Bronchial epithelial cell (primary cell): ENCODE data around the gene SARDH. TPM values are rescaled to one million over a fixed set of nuclear protein-coding genes. Genes with fewer than 3 reads are reported as not detected.
A peak's percentile ranks its signal among the peaks of the same experiment; 100 is the strongest.

Experiments
- DNase-seq: peaks from one replicate; pipeline ENCODE4 v3.0.0-alpha.2; 2010; ENCODE audit warnings: low read depth
- FAIRE-seq: peaks from 2 replicates; lab custom pipeline; 2011; peaks lifted over from hg19 to GRCh38; lab: Jason Lieb, UNC
- H3K27me3 ChIP-seq: 2 replicates; pipeline ENCODE4 v1.5.1; 2011; ENCODE audit warnings: low read length; ENCODE audit not compliant: control insufficient read depth, insufficient read depth
- H3K36me3 ChIP-seq: 2 replicates; pipeline ENCODE4 v1.5.1; 2011; ENCODE audit warnings: low read length; ENCODE audit not compliant: control insufficient read depth, insufficient read depth
- H3K4me3 ChIP-seq: 2 replicates; pipeline ENCODE4 v1.5.1; 2011; ENCODE audit warnings: mild to moderate bottlenecking, low read depth, low read length, control low read depth
- total RNA-seq: library from RNA; depleted of rRNA; stranded (reverse); fragments of >200 nt; gene quantifications from 2 replicates; pipeline ENCODE4 v1.2.1, GENCODE V29; 2014
- TF ChIP-seq, protein P1 (sequence below): IDR thresholded peaks from 2 replicates; pipeline ENCODE4 v1.5.1; 2011; ENCODE audit warnings: mild to moderate bottlenecking, moderate library complexity, low read length, control low read depth, inconsistent platforms; ENCODE audit not compliant: insufficient read depth, severe bottlenecking

SARDH gene
- total RNA-seq, 1 donor from 2014 or later = under 0.01 TPM

DNA sequence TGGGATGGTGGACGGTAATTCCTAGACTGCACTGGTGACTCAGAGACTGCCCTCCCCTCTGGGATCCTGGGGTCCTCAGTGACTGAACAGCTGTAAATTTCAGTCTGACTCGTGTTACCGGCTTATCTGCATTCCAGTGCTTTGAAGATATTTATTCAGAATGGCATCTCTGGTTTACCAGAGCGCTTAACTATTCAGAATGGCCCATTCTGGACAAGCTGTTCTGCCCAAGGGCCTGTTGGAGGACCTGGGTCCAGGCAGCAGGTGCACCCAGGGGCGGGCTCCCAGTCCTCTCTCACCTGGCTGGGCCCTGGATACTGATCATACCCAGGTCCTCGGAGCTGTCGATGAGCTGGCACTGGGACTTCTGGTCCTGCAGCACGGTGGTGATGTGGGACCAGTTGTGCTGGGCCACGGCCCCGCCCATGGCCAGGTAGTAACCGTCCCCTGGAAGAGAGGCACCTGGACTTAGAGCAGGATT, 48.0 kb downstream of the SARDH start:
- FAIRE-seq = no peak
- Histone ChIP-seq H3K27me3 (no peaks in the 10 kb centered on the region), H3K36me3 (no peaks in the 10 kb centered on the region), H3K4me3 (no peak overlapping the region)
- DNase-seq = peak; percentile 34
- TF ChIP-seq, protein P1, sequence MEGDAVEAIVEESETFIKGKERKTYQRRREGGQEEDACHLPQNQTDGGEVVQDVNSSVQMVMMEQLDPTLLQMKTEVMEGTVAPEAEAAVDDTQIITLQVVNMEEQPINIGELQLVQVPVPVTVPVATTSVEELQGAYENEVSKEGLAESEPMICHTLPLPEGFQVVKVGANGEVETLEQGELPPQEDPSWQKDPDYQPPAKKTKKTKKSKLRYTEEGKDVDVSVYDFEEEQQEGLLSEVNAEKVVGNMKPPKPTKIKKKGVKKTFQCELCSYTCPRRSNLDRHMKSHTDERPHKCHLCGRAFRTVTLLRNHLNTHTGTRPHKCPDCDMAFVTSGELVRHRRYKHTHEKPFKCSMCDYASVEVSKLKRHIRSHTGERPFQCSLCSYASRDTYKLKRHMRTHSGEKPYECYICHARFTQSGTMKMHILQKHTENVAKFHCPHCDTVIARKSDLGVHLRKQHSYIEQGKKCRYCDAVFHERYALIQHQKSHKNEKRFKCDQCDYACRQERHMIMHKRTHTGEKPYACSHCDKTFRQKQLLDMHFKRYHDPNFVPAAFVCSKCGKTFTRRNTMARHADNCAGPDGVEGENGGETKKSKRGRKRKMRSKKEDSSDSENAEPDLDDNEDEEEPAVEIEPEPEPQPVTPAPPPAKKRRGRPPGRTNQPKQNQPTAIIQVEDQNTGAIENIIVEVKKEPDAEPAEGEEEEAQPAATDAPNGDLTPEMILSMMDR = no peak

DNA sequence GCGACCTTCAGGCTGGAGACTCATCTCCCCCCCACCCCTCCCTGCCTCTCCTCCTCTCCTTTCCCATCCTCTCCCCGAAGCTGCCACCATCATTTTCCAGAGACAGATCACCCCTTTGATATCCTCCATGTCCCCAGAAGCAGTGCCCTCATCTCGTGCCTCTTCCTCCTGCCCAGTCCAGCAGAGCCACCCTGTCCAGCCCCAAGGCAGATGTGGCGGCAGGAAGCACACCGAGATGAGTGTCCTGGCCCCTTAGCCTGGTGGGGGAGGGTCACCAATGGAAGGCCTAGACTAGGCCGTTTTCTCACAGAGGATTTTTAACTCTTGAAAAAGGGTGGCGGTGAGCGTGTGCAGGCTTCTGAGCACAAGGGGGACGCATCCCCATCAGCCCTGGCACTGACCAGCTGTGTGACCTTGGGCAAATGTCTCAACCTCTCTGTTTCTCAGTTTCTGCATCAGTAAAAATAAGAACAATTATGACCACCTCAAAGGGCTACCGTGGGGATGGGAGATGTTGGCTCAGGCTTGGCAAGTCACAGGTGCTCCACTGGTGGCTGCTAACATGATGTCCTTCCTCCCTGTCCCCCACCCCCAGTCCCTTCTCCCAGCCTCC, 48.9 kb downstream of the SARDH start:
- no peak for FAIRE-seq
- Histone ChIP-seq H3K4me3 (no peak overlapping the region), H3K36me3 (no peaks in the 10 kb centered on the region), H3K27me3 (no peaks in the 10 kb centered on the region)
- TF ChIP-seq, protein P1 = no peak
- DNase-seq = no peak

DNA sequence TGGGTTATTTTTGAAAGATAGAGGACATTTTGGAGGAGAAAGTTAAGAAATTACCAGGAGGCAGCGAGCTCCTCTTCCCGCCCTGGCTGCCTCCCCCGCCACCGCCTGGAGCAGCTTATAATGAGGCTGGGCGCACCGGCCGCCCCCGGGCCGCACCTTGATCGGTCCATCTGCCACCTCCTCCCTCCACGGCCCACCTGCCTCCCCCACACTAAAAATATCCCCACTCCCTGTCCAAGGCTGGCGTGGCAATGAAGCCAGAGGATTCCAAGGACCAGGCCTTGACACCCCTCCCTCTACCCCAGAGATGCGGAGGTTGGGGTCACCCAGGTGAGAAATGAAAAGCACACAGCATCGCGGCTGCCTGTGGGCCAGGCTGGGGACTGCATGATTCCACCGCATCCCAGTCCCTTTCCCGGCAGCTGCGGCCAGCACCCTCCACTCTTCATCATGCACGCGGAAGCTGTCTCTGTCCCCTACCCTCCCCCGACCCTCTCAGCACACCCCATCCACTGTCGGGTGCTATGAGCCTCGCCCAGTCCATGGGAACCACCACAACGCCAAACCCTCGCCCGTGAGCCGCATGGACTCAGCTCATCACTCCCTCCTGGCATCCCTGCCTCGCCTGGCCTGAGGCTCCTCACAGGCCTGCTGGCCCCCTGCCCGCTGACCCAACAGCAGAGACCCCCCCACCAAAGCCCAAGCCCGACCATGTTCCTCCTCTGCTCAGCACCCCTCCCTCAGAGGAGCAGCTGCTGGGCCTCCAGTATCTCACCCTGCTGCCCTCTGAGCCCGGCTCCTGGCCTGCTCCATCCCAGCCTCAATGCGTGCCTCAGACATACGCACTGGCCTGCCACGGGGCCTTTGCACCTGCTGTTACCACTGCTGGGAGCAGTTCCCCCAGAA, 50.0 kb downstream of the SARDH start:
- H3K4me3 ChIP-seq = no peak overlapping the region
- no peaks in the 10 kb centered on the region for H3K36me3 ChIP-seq
- H3K27me3 ChIP-seq = no peaks in the 10 kb centered on the region
- TF ChIP-seq, protein P1 = no peak
- FAIRE-seq (no peak), DNase-seq (no peak)

DNA sequence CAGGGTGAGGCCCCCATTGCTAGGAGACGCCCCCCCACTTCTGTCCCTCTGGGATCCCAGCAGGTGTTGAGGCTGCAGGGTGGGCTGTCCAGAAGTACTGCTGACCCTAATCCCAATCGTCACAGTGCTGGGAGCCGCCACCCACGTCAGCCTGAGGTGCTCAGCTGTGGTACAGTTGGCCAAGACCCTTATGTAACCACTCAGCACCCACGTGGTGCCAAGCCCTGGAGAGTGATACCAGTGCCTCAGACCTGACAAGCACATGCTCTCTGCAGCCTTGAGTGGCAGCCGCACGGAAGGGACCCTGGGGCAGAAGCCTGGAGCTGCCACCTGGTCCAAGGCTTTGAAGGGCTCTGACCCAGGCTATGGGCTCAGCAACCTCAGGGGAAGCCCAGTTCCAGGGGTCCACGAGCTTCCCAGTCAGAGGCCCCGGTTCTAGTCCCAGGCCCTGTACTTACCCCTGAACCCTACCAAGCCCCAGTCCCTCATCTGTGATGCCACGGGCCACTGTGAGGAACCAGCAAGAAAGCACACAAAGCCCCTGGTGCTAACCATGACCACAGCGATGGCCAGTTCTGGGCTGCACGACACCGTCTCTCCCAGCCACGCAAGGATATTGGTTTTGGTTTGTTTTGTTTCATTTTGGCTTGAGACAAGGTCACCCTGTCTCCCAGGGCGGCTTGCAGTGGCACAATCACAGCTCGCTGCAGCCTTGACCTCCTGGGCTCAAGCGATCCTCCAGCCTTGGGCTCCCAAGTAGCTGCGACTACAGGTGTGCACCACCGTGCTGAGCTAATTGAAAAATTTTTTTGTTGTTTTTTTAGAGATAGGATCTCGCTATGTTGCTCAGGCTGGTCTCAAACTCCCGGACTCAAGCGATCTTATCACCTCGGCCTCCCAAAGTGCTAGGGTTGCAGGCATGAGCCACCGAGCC, 51.2 kb downstream of the SARDH start:
- peak; percentile 84 for FAIRE-seq
- no peak overlapping the region for H3K4me3 ChIP-seq
- TF ChIP-seq, protein P1 = no peak

More for the DNA sequence above, 51.2 kb downstream of the SARDH start:
- no peaks in the 10 kb centered on the region for H3K36me3 ChIP-seq
- DNase-seq = no peak
- H3K27me3 ChIP-seq = no peaks in the 10 kb centered on the region
